Stimulated activated CD4-positive, alpha-beta T cell treated with anti-CD3 and anti-CD28 coated beads, Interleukin-1b, Interleukin-23, amount 100 ng/mL, for 1 hour (primary cell): Measurements from ENCODE around the gene FAM168A.

Source experiments
- DNase-seq, 2 donors: peaks; one replicate each; pipeline ENCODE4 v3.0.0-alpha.2; 2020; ENCODE audit warnings: low read depth in 2 of 2

FAM168A gene

DNA sequence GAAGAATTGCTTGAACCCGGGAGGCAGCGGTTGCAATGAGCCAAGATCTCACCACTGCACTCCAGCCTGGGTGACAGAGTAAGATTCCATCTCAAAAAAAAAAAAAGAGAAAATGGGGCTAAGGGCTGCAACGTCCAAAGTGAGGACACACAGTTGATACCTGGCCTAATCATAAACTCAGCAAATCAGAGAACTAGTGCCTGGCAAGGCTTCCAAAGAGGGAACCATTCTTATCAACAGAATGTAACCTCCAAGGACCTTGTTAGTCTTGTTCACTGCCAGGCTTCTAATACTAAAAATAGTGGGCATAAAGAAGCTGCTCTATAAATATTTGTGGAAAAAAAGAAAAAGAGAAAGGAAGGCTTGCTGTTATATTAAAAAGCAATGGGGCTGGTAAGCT lies 42.3 kb downstream of the FAM168A start:
- DNase-seq: no peak

DNA sequence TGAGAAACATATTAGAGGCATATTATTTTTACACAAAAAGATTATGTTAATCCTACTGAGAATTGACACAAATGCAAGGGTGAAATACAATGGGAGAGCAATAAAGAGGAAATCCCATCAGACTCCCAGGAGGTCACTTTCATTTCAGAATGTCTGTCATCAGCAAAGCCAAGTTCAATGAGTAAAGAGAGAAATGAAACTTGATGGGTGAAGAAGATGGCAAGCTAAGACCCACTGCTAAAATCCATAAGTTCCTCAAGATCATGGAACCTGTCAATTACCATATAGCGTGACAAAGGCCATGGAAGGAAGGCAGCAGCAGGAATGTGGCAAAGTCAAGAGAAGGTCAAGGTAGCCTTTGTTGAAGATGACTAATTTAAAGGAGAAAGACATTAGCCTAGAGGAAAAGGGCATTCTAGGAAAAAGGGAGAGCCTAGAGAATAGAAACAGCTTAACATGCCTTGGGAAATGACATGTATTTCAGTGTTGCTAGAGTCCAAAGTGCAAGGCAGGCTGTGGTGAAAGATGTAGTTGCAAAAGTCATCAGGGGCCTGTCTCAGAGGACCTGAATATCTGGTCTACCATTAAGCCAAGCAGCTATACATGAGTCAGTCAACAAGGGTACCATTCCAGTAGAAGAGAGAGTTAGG lies 43.1 kb downstream of the FAM168A start:
- DNase-seq: no peak

DNA sequence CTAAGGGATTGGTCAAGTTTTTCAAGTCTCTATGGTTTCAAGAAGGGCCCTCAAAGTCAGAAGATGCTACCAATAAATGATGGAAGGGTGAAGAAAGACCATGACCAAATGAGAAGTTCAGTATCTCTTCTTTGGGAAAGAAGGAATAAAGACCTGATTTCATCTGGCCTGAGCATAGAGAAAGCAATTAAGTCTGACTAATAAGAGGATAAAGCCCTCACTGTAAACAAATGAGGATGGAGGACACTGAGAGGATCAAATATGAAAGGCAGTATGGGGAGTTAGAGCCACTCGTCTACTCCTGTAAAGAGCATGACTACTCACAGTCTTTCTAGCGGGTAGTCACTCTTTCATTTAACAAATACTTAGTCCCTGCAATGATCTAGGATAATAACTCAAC lies 44.6 kb downstream of the FAM168A start:
- no peak for DNase-seq

DNA sequence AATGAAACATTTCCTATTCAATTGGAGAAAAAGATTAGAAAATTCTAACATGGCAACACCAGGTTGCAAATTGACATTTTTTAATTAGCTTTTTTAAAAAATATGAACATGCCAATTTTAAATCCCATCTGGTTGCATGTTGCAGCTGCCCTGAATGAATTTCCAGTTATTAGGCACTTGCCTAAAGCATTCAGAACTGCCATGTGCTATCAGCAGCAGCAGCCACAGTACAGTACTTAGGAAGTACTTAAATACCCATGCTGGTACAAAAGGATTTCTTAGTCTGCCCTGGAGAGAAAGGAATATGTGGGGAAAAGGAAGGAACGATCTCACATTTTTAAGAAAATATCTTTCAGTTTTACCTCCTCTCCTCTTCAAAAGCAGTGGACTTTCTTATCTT lies 46.2 kb downstream of the FAM168A start:
- DNase-seq: no peak

DNA sequence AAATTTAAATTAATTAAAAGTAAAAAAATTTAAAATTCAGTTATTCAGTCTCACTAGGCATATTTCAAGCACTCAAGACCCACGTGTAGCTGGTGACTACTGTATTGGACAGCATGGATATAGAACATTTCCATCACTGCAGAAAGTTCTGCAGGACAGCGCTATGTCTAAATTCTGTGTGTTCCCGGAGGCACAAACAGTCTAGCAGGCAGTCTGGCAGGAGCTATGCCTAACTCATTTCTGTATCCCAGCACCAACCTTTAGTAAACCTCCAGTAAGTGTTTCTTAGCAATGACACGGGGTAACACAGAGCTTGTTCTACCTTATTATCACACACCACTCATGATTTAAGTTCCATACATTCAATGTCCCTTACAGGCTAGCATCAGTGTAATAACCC lies 48.5 kb downstream of the FAM168A start:
- DNase-seq: no peak

DNA sequence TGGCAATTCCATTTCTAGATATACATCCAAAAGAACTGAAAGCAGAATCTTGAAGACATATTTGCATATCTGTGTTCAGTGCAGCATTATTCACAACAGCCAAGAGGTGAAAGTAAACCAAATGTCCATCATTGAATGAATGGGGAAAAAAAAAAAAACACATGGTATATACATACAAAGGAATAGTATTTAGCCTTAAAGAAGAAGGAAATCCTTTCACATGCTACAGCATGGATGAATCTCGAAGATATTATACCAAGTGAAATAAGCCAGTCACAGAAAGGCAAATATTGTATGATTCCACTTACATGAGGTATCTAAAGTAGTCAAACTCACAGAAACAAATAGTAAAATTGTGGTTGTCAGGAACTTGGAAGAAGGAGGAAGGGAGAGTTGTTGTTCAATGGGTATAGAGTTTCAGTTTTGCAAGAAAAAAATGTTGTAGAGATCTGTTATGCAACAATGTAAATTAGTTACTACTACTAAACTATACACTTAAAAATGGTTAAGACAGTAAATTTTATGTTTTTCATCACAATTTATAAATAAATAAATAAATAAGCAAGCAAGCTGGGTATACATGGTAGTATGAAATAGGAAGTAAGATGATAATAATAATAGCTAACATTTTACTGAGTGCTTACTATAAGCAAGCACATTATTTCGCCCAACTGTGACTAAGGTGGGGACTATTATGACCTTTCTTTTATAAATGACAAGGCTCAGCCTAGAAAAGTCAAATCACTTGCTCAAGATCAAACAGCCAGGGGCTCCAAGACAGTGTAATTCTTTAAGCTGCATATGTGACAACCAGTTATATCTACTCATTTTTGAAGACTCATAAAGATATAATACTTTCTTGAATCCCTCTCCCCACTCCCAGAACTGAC lies 50.0 kb downstream of the FAM168A start:
- no peak for DNase-seq

GRCh38 chr11:73542175-73542574 lies 55.7 kb downstream of the FAM168A start:
- no peak for DNase-seq

DNA sequence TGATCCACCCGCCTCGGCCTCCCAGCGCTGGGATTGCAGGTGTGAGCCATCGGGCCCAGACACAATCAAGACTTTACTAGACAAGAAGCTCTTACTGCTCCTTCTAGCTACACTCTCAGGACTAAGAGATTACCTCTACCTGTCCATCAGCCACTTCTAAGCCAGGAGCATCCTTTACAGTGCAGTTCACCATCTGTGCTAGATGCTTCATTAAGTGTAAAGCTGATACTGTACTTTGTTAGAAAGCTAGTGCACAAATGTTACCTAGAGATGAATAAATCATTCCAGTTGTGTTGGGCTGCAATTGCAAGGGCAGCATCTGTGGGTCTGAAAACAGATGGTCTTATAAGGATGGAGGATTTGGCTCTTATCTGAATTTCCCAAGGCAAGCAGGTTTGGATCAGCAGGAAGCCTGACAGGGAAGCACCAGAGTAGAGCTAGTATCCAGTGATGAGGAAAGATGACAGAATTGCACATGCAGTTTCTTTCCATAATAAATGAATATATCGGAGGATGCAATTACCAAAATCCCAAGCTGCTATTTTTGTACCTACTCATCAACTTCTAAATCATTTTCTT lies 58.3 kb downstream of the FAM168A start:
- DNase-seq: no peak

DNA sequence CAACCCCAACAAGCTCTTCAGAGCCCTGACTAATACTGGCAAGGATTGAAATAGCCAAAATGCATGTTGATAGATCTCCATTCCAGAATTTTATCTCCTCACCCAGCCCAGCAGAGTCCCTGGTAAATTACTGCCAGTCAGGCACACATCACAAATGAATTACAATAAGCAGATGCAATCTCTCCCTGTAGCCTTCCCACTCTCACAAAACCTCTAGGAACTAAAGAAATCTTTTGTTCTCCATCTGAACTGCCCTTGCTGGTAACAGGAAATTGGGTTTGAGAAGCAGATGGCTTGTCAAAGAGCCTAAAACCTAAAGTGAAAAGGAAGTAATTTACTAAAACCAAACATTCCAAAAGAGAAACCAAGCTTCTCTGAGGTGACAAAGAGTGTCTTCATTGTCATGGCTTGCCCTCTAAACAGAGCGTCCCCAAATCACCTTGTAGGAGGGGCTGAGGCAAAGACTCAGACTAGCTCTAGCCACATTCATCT lies 59.5 kb downstream of the FAM168A start:
- DNase-seq: no peak

- no peak for DNase-seq
Measured at GRCh38 chr11:73537969-73538368, 59.9 kb downstream of the FAM168A start.

- DNase-seq: no peak
Measured at GRCh38 chr11:73536961-73537360, 61.0 kb downstream of the FAM168A start.

GRCh38 chr11:73532310-73532709 lies 65.6 kb downstream of the FAM168A start:
- DNase-seq: no peak

DNA sequence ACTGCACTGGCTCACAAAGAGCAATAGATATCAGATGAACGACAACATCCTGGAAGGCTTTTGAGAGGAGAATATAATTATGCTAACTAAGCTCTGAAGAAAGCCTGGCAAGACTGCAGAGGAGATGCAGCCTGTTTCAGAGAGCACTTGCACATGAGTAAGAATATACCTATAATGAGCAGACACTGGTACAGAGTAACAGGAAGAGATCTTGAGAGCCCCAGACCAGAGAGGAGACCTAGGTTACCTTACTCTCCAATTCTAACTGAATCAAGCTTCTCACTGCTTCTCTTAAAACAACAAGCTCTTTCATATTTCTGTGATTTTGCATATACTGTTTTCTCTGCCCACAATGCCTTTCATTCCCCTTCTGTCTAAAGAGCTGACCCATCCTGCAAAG lies 66.5 kb downstream of the FAM168A start:
- no peak for DNase-seq

DNA sequence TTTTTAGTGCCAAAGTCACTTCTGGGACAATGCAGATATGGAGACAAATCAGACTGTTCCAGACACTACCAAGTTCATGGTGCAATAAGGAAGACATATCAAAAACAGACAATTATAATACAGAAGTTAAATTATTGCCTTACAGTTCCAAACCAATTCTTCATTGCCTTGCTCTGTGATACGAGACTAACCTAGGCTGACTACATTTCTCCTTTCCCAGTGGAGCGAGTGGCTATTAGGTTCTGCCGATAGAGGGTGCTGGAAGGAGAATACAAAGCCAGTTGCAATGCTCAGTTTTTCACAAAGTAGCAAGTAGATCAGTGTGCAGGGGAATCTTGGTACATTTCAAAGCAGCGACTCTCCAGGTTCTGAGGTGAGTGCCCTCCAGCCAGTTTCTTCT lies 67.8 kb downstream of the FAM168A start:
- no peak for DNase-seq

DNA sequence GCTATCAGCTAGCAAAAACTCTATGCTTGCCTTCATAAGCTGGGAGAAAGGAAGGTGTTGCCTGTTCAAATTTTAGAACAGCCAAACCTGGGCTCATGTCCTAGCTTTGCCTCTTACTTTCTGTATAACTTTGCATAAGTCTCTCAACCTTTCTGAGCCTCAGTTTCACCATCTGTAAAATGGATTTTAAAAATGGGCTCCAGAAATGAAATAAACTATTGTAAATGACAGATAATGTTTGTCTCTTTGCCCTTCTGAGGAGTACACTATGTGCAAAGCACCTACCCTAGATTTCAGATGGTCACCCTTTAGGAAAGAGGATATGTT lies 68.7 kb downstream of the FAM168A start:
- DNase-seq: no peak

GRCh38 chr11:73528483-73529203 lies 69.3 kb downstream of the FAM168A start:
- no peak for DNase-seq

GRCh38 chr11:73528013-73528412 lies 69.9 kb downstream of the FAM168A start:
- DNase-seq: no peak

DNA sequence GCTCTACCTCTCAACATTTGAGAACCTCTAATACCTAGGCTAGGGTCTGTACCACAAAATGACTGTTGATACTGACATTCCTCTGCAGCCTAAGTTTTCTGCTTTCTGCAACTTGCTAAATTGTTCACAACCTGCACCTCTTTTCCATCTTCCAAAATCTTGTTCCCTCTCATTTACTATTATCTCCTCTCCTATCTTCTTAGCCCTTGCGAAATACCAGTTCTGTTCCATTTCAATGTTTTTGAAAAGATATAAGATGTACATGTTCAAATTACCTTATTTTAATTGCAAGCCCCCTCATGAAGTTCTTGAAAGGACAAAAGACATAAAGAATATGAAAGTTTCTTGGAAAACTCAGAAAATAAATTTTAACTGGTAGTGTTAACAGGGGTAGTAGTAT lies 72.3 kb downstream of the FAM168A start:
- DNase-seq: no peak

- DNase-seq: no peak
Measured at GRCh38 chr11:73524774-73525173, 73.1 kb downstream of the FAM168A start.

DNA sequence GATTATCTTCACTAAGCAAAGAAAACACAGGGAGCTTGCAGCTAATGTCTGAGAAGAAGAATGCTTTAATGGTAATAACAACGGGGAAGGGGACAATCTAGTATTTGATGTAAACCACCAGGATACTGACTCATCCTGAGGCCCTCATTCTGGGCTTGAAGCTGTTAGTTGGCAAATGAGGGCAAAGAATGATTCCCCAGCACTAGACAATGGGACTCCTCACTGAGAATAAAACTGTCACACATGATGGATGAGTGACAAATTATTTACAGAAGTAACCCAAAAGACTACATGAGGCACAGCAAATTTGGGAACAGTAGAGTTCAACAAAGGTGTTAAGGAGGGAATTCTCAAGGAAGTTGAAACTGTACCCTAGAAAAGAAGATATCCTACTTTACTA lies 76.3 kb downstream of the FAM168A start:
- DNase-seq: no peak

DNA sequence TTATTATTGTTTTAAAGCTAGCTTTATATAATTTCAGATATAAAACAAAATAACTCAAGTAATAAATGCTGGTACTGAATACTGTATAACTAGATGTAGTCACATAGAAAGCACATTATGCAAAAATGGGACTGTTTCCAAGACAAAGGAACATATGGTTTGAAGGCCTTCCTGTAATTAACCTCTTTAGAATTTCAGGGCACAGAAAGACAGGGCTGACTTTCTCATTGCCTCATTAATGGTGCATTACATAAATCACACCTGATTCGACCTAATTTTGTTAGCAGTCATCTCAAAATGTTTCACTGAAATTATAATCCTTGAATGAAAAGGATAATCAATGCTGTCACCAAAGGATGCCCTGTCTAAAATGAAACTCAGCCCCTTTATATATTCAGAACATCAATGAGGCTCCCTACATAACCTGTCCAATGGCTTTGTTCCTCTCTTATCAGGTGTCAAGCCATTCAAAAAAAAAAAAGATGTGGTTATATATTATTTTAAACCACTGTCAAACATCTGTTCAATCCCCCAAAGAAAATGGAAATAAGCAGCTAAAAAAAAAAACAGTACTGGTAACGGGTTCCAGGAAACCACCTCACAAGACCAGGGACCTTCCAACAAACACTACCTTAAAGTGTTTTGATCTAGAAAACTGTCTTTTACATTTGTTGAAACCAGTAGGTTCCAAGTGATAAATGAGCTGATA lies 77.4 kb downstream of the FAM168A start:
- no peak for DNase-seq

DNA sequence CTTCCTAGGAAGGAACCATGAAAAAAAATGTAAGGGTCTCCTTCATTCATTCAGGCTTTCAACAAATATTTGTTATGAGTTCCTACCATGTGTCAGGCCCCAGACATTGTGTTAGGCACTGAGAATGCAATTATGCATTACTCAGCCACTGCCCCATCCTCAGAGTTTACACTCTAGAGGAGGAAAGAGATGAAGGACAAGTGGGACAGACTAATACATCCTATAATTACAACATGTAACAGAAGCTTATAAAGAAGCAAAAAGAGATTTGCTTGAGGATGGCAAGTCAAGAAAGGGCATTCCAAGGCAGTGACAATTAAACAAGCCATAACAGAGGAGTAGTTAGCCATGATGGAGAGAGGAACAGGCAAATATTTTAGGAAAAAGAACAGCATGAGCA lies 78.6 kb downstream of the FAM168A start:
- DNase-seq: no peak
